ENCODE measurements around the gene MACO1. TPM values are rescaled to one million over a fixed set of nuclear protein-coding genes. Genes with fewer than 3 reads are reported as not detected.

MACO1 gene
- total RNA-seq, 1 donor from 2014 or later, result 15.8 TPM

DNA sequence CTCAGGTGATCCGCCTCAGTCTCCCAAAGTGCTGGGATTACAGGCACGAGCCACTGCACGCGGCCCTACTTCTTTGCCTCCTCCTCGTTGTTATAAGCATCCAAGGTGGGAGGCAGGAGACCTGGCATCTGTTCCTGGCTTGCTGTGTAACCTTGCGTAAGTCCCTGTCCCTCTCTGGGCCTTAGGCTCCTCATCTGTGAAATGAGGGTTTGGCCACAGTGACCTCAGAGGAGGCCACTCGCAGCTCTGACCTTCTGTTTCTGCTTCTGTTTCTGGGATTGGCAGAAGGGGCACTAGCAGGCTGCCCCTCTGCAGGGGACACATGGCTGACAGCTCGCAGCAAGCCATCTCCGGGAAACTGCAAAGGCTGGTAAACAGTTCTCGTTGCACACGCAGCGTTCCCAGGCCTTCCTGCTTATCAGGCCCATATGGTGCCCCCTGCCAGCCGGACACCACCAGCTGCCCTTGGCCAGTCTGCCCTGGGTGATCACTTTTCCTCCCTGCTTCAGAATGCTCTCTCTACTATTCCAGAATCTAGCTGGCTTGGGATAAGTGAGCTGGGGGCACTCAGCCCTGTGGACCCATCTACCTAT, 110.1 kb downstream of the MACO1 start:
- no peak overlapping the region for H3K27ac Mint-ChIP-seq
- H3K36me3 Mint-ChIP-seq (ENCODE audit: low read depth), result no peaks in the 10 kb centered on the region
- intact Hi-C loops (cut with micrococcal nuclease), result no loop called here
- H3K9me3 Mint-ChIP-seq, result no peaks in the 10 kb centered on the region
- no peak for DNase-seq (ENCODE audit: low spot score)
- H3K27me3 Mint-ChIP-seq (ENCODE audit: low read depth), result peaks cover 16% of the 10 kb centered on the region
- H3K4me3 Mint-ChIP-seq (ENCODE audit: low read depth), result no peak overlapping the region
- H3K4me1 Mint-ChIP-seq (ENCODE audit: low read depth), result peaks cover 8% of the 10 kb centered on the region

DNA sequence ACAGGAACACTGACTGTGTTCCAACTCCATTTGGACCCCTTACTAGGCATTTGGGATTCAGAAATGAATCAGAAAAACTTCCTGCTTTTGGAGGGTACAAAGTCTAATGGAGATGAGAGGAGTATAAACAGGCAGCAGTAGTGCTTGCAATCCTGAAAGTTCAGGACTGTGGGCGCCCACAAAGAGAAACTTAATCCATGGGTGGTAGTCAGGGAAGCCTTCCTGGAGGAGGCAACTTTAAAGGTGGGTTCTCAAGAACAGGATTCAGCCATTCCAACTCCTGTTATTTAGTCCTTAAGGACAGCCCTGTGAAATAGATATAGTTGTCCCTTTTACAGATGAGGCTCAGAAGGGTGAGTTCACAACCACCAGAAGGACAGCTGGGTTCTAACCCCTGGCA, 110.7 kb downstream of the MACO1 start:
- DNase-seq (ENCODE audit: low spot score), result no peak
- peaks cover 13% of the 10 kb centered on the region for H3K27me3 Mint-ChIP-seq (ENCODE audit: low read depth)
- peaks cover 8% of the 10 kb centered on the region for H3K4me1 Mint-ChIP-seq (ENCODE audit: low read depth)
- no peak overlapping the region for H3K4me3 Mint-ChIP-seq (ENCODE audit: low read depth)
- intact Hi-C loops (cut with micrococcal nuclease), result no loop called here
- H3K9me3 Mint-ChIP-seq, result no peaks in the 10 kb centered on the region
- H3K27ac Mint-ChIP-seq, result no peak overlapping the region
- no peaks in the 10 kb centered on the region for H3K36me3 Mint-ChIP-seq (ENCODE audit: low read depth)

DNA sequence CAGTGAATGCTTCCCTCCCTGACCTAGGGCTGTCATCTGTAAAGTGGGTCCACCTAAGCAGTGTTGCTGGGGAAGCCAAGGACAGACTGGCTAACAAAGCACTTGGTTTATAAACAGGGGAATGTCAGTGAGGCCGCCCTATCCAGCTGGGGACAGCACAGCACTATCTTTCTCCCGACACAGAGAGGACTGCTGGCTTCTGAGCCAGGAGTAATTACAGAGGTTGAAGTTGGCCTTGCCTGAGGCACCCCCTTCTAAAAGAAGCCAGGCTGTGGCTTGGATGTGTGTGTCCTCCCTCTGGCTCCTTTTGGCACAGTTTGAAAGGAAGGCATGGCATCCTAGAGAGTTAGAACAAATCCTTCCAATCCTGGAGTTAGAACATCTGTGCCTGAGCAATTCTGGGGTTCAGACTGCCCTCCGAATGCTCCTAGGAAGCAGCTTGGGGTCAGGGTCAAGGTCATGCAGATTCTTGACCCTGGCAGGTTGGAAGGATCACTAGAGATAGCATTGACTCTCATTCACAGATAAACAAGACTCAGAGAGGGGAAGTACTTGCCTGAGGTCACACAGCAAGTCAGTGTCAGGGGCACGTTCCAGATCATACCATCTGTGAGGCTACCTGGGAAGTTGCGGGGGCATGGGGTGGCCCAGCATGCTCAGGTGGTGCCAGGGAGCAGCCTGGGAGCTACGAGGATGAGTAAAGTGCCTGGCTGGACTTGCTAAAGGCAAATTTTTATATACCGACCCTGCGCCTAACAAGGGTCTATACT, 111.4 kb downstream of the MACO1 start:
- Mint-ChIP-seq H3K4me1 (ENCODE audit: low read depth) (peaks cover 8% of the 10 kb centered on the region), H3K9me3 (no peaks in the 10 kb centered on the region), H3K36me3 (ENCODE audit: low read depth) (no peaks in the 10 kb centered on the region), H3K27me3 (ENCODE audit: low read depth) (peaks cover 14% of the 10 kb centered on the region), H3K27ac (no peak overlapping the region), H3K4me3 (ENCODE audit: low read depth) (peak overlapping the region; percentile 21)
- DNase-seq (ENCODE audit: low spot score), result no peak
- intact Hi-C loops (cut with micrococcal nuclease), result no loop called here

DNA sequence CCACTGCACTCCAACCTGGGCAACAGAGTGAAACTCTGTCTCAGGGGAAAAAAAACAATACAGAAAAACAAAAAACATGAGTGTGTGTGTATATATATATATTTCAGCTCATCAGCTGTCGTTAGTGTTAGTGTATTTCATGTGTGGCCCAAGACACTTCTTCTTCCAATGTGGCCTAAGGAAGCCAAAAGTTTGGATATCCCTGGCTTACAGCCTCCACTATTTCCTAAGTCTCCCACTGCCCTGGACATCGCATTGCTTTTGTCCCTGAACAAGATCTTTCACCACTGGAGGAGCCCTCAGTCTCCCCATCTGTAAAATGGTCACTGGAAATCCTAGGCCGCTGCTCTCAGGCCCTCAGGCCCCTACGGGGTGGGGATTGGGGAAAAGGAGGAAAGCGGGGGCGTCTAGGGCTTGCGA, 112.3 kb downstream of the MACO1 start:
- Mint-ChIP-seq H3K9me3 (no peaks in the 10 kb centered on the region), H3K36me3 (ENCODE audit: low read depth) (no peaks in the 10 kb centered on the region), H3K4me3 (ENCODE audit: low read depth) (peak overlapping the region; percentile 64), H3K27ac (no peak overlapping the region), H3K27me3 (ENCODE audit: low read depth) (peaks cover 9% of the 10 kb centered on the region), H3K4me1 (ENCODE audit: low read depth) (peaks cover 8% of the 10 kb centered on the region)
- DNase-seq (ENCODE audit: low spot score), result no peak
- intact Hi-C loops (cut with micrococcal nuclease), result no loop called here

DNA sequence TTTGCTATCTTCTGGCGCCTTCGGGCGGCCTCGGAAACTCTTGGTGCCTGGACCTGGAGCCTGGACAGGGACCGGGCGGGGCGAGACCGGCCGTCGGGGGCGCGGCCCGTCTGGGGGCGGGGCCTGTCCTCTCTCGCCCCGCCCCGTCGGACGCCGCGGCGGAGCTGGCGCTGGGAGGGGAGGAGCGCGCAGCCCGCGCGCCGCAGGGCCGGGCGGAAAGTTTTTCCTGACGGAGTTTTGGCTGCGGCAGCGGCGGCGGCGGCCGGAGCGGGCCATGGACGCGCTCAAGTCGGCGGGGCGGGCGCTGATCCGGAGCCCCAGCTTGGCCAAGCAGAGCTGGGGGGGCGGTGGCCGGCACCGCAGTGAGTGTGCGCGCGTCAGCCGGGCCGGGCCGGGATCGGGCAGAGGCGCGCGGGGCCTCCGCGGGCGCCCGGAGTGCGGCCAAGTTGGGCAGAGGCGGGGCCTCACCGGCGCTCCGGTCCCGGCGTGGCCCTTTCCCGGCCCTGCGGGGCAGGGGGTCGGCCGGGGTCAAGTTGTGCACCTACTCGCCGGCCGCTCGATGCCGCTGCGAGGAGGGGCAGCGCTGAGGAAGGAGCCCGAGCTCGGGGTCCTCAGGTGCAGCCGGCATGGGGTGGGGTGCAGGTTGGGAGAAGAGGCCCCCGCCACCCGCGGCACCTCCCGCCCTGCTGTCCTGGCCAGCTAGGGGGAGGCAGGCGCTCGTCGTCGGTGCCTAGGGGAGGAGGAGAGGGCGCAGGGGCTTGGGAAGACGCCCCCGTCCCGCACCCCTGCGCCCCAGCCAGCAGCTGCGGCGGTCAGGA, 112.9 kb downstream of the MACO1 start, which contains the start of gene LDLRAP1:
Gene LDLRAP1 (plus strand): TSS at position 182 of the 818 bp plus-strand sequence. CDS start 93 bp downstream, at position 275.
- Mint-ChIP-seq H3K4me1 (ENCODE audit: low read depth) (peaks cover 8% of the 10 kb centered on the region), H3K36me3 (ENCODE audit: low read depth) (no peaks in the 10 kb centered on the region), H3K4me3 (ENCODE audit: low read depth) (peak within 1 kb of the TSS; percentile 74), H3K27me3 (ENCODE audit: low read depth) (peaks cover 9% of the 10 kb centered on the region), H3K27ac (no peak within 1 kb of the TSS), H3K9me3 (no peaks in the 10 kb centered on the region)
- intact Hi-C loops (cut with micrococcal nuclease), result no loop called here
- peak; percentile 48 for DNase-seq (ENCODE audit: low spot score)

DNA sequence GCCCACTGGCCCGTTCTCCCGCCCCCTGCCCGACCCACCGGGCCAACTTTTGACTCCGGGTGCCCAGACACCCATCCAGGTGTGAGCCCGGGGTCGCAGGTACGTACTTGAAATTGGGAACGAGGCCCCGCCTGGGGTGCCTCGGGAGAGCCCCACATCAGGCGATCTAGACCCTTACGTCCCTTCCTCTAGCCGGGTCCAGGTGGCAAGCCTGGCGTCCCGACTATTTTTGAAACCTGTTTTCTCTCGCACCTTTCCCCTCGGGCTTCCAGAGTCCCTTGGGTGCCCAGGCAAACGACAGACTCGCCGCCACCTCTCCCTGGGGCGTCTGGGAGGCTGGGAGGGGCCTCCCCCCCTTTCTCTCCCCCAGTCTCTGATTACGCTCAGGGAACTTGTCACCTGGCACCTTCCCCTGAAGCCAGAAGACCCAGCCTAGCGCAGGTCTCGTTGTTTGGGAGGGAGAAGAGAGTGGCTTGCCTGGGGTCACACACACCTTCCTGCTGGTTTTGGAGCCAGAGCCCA, 113.6 kb downstream of the MACO1 start:
- H3K4me3 Mint-ChIP-seq (ENCODE audit: low read depth), result peak overlapping the region; percentile 74
- no peaks in the 10 kb centered on the region for H3K9me3 Mint-ChIP-seq
- intact Hi-C loops (cut with micrococcal nuclease), result no loop called here
- no peak overlapping the region for H3K27ac Mint-ChIP-seq
- DNase-seq (ENCODE audit: low spot score), result no peak
- peaks cover 12% of the 10 kb centered on the region for H3K4me1 Mint-ChIP-seq (ENCODE audit: low read depth)
- H3K36me3 Mint-ChIP-seq (ENCODE audit: low read depth), result no peaks in the 10 kb centered on the region
- H3K27me3 Mint-ChIP-seq (ENCODE audit: low read depth), result peaks cover 9% of the 10 kb centered on the region

DNA sequence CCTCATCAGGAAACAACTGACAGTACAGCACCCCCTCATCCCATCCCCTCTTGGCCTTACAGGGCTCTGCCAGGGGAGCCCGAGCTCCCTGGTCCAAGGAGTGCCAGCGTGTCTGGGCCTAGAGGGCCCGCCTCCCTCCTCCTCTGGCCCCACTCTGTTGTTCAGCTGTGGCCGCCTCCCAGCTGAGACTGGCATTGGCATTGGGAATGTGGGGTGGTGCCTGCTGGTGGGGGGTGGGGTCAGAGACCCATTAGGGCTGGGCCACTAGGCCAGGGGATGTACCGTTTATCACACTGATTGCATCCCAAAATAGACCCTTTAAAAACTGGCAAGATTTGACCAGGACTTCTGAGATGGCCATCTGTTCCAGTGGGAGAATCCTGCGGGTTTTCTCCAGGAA, 114.1 kb downstream of the MACO1 start:
- intact Hi-C loops (cut with micrococcal nuclease), result no loop called here
- Mint-ChIP-seq H3K9me3 (no peaks in the 10 kb centered on the region), H3K27me3 (ENCODE audit: low read depth) (peaks cover 9% of the 10 kb centered on the region), H3K36me3 (ENCODE audit: low read depth) (no peaks in the 10 kb centered on the region), H3K4me3 (ENCODE audit: low read depth) (peak overlapping the region; percentile 74), H3K4me1 (ENCODE audit: low read depth) (peaks cover 18% of the 10 kb centered on the region), H3K27ac (no peak overlapping the region)
- no peak for DNase-seq (ENCODE audit: low spot score)

DNA sequence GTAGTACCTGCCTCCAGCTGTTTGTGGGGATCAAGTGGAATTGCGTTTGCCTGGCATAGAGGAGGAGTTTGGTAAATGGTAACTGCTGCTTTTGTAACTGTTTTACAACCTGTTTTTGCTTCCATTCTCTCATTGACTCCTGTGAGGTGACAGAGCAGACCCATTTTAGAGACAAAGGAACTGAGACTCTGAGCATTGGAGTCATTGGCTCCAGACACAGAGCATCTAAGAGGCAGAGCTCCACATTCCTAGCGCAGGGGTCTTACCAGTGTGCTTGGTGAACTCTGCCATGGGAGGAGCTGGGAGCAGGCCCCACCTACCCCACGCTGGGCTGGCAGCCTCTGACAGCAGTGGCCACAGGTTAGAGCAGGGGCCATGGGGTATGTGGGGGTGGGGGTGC, 115.1 kb downstream of the MACO1 start:
- no peak overlapping the region for H3K4me3 Mint-ChIP-seq (ENCODE audit: low read depth)
- no peak for DNase-seq (ENCODE audit: low spot score)
- peaks cover 27% of the 10 kb centered on the region for H3K4me1 Mint-ChIP-seq (ENCODE audit: low read depth)
- H3K36me3 Mint-ChIP-seq (ENCODE audit: low read depth), result peaks cover 3% of the 10 kb centered on the region
- H3K27ac Mint-ChIP-seq, result no peak overlapping the region
- intact Hi-C loops (cut with micrococcal nuclease), result no loop called here
- H3K27me3 Mint-ChIP-seq (ENCODE audit: low read depth), result peaks cover 10% of the 10 kb centered on the region
- H3K9me3 Mint-ChIP-seq, result no peaks in the 10 kb centered on the region

DNA sequence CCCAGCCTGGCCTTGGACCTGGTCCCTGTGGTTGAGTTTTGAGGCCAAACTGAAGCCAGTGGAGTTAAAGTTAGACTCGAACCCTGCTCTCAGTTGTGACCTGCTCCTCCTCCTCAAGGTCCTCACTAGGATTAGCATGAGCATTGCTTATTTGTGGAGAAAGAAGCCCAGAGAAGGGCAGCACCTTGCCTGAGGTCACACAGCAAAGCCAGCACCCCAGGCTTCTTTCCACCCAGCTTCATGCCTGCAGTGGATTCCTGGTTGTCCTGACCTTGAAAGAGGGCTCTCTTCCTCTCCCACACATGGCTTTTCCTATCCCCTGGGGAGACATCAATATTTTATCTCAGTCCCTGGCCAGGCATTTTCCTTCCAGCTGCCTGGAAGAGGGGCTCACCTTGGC, 115.5 kb downstream of the MACO1 start:
- no peak overlapping the region for H3K4me3 Mint-ChIP-seq (ENCODE audit: low read depth)
- no peak for DNase-seq (ENCODE audit: low spot score)
- peaks cover 3% of the 10 kb centered on the region for H3K36me3 Mint-ChIP-seq (ENCODE audit: low read depth)
- intact Hi-C loops (cut with micrococcal nuclease), result no loop called here
- H3K27me3 Mint-ChIP-seq (ENCODE audit: low read depth), result peaks cover 9% of the 10 kb centered on the region
- H3K27ac Mint-ChIP-seq, result no peak overlapping the region
- H3K4me1 Mint-ChIP-seq (ENCODE audit: low read depth), result peaks cover 30% of the 10 kb centered on the region
- no peaks in the 10 kb centered on the region for H3K9me3 Mint-ChIP-seq

DNA sequence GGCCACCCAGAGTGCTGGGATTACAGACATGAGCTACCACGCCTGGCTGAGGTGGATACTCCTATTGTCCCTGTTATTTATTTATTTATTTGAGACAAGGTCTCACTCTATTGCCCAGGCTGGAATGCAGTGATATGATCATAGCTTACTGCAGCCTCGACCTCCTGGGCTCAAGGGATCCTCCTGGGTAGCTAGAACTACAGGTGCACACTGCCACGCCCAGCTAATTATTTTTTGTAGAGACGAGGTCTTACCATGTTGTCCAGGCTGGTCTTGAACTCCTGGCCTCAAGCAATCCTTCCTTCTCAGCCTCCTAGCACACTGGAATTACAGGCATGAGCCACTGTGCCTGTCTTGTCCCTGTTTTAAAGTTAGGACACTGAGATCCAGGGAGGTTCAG, 117.9 kb downstream of the MACO1 start:
- Mint-ChIP-seq H3K9me3 (no peaks in the 10 kb centered on the region), H3K4me1 (ENCODE audit: low read depth) (peaks cover 30% of the 10 kb centered on the region), H3K4me3 (ENCODE audit: low read depth) (no peak overlapping the region), H3K27ac (no peak overlapping the region), H3K27me3 (ENCODE audit: low read depth) (peaks cover 6% of the 10 kb centered on the region), H3K36me3 (ENCODE audit: low read depth) (peaks cover 3% of the 10 kb centered on the region)
- intact Hi-C loops (cut with micrococcal nuclease), result no loop called here
- DNase-seq (ENCODE audit: low spot score), result no peak

DNA sequence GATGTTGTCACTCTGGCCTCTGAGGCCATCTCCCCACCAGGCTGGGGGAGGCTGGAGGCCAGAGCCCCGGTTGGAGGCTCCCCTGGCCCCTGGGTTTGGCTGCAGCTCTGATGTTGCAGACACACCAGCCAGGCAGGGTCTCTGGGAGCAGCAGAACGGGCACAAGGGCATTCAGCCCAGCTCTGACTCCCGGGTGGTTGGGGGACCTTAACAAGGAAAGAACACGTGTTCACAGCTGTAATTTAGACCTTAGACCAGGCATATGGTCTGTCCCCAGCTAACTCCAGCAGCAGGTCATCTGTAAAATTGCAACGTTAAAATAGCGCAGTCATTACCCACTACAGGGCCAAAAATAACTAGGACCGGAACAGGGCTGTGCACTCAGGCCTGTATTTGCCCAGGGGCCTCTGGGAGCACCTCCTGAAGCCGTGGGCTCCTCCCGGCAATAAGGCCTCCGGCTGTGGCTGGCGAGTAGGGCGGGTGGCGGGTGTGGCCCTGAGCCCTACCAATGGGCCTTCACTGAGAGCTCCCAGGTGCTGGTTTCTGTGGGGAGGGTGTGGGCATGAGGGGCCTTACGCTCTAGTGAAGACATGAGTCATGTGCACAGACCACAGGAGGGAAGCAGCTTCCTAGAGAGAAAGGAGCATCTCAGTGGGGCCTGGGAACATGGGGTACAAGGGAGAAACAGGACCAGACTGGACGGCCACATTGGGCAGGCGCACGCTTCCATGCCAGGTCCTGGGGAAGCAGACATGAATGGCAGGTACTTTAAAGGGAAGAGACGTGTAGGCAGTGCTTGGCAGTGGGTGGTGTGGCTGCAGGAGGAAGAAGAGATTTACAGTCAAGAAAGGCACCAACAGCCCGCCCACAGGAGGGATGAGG, 118.8 kb downstream of the MACO1 start:
- H3K27me3 Mint-ChIP-seq (ENCODE audit: low read depth), result peaks cover 6% of the 10 kb centered on the region

More for the DNA sequence above, 118.8 kb downstream of the MACO1 start:
- H3K4me1 Mint-ChIP-seq (ENCODE audit: low read depth), result peaks cover 29% of the 10 kb centered on the region
- DNase-seq (ENCODE audit: low spot score), result peak; percentile 68
- peak overlapping the region; percentile 54 for H3K4me3 Mint-ChIP-seq (ENCODE audit: low read depth)
- H3K27ac Mint-ChIP-seq, result peak overlapping the region; percentile 88
- intact Hi-C loops (cut with micrococcal nuclease), result loop anchor here (2.0 kb wide), 1 partner anchor 127 kb away; no protein-coding TSS in a partner anchor
- H3K9me3 Mint-ChIP-seq, result no peaks in the 10 kb centered on the region
- H3K36me3 Mint-ChIP-seq (ENCODE audit: low read depth), result peaks cover 3% of the 10 kb centered on the region

Measured in activated T-helper 2 cell treated with anti-CD3 and anti-CD28 coated beads, Interferon-gamma antibody, Interleukin-2, Interleukin-4, amounts not matched to agents 10 μg/mL and 5 μg/mL and 100 μg/mL, durations not matched to agents 14 hours and 24 hours and 36 hours (primary cell).